Measurements from ENCODE around the gene CTBP1. TPM values are rescaled to one million over a fixed set of nuclear protein-coding genes. Genes with fewer than 3 reads are reported as not detected.
"Not testable (repeated sequence)": the region's sequence is repeated elsewhere in the genome, so short reads cannot be mapped to it uniquely, and the experiment has no call there.

The CTBP1 gene
- total RNA-seq, 2 experiments from 2014 or later, result 154 to 162 TPM

DNA sequence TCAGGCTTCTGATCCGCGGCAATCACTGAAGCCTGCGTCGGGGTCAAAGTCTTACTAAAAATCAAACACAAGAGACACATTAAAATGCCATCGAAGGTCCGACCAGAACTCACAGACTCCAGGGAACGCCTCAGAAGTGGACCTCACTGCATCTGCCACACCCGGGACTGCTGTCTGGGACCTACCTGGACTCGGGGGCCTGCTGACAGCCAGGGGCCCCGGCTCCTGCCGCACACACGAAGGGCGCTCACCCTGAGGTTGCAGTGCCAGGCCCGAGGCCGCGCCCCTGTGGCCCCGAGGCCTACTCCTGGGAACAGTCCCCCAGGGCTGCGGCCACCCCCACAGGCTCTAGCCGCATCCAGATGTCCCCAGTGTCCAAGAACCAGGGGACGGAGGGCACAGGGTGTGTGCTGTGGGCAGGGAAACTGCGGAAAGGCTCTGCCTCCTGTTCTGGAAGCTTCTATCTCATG is 7.4 kb downstream of the CTBP1 start:
- Mint-ChIP-seq H3K27me3 (no peaks in the 10 kb centered on the region), H3K4me3 (no peak overlapping the region), H3K36me3 (peaks cover 13% of the 10 kb centered on the region), H3K9me3 (no peaks in the 10 kb centered on the region), H3K4me1 (ENCODE audit: low read depth) (peaks cover 34% of the 10 kb centered on the region), H3K27ac (no peak overlapping the region)
- DNase-seq, result no peak
- ChIA-PET POLR2A (no interaction called here), CTCF (interaction anchor here (1.4 kb wide), 1 partner anchor 26 kb away, joined by 4 read pairs; no protein-coding TSS in a partner anchor)
- intact Hi-C loops (cut with micrococcal nuclease), result no loop called here

- intact Hi-C loops (cut with micrococcal nuclease), result no loop called here
- peaks cover 11% of the 10 kb centered on the region for H3K36me3 Mint-ChIP-seq
- H3K27ac Mint-ChIP-seq, result no peak overlapping the region
- H3K9me3 Mint-ChIP-seq, result no peaks in the 10 kb centered on the region
- ChIA-PET POLR2A (no interaction called here), CTCF (interaction anchor here (1.4 kb wide), 1 partner anchor 27 kb away, joined by 4 read pairs; no protein-coding TSS in a partner anchor)
- H3K4me1 Mint-ChIP-seq (ENCODE audit: low read depth), result peaks cover 28% of the 10 kb centered on the region
- no peak for DNase-seq
- H3K27me3 Mint-ChIP-seq, result no peaks in the 10 kb centered on the region
- no peak overlapping the region for H3K4me3 Mint-ChIP-seq
Observed at GRCh38 chr4:1240721-1241465, 8.0 kb downstream of the CTBP1 start.

GRCh38 chr4:1239950-1240307 is 9.0 kb downstream of the CTBP1 start:
- CTCF ChIA-PET, result no interaction called here
- no peaks in the 10 kb centered on the region for H3K9me3 Mint-ChIP-seq
- H3K27ac Mint-ChIP-seq, result no peak overlapping the region
- H3K4me1 Mint-ChIP-seq (ENCODE audit: low read depth), result peaks cover 20% of the 10 kb centered on the region
- POLR2A ChIA-PET, result no interaction called here
- H3K36me3 Mint-ChIP-seq, result peaks cover 20% of the 10 kb centered on the region
- H3K27me3 Mint-ChIP-seq, result no peaks in the 10 kb centered on the region
- no peak overlapping the region for H3K4me3 Mint-ChIP-seq
- DNase-seq, result no peak
- intact Hi-C loops (cut with micrococcal nuclease), result no loop called here

DNA sequence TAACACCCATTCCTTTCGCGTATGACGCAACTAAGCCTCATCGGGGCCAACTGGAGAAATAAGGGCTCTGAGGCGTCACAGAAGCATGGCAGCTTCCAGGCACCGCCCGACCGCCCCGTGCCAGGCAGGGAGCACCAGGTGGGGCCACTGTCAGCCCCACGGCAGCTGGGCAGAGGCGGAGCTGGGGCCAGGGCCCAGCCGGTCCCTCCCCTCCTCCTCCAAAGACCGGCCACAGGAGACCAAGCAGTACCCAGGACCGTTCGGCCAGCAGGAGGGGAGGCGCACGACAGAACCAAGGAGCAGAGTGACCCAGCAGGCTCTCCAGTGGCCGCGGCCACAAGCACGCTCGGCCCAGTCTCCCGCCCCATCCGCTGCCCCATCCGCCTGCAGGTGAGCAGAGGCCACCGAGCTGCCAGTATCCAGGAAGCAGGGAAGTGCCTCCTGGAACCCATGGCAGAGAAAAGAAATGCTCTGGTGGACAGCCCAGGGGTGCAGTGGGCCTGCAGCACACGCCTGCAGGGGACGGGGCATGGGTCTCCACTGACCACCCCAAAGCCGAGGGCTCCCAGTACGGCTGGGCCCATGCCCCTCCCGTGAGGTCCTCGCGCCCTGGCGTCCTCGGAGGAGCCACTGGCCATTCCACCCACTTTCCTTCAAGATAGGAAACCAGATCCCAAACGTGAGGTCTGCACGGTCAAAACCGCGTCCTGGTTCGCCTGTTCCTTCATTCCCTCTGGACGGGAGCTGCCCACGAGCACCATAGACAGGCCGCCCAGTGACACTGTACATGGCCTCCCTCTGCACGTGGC is 9.6 kb downstream of the CTBP1 start:
- intact Hi-C loops (cut with micrococcal nuclease), result no loop called here
- Mint-ChIP-seq H3K4me3 (no peak overlapping the region), H3K27ac (no peak overlapping the region), H3K36me3 (peaks cover 24% of the 10 kb centered on the region), H3K9me3 (no peaks in the 10 kb centered on the region), H3K4me1 (ENCODE audit: low read depth) (peaks cover 14% of the 10 kb centered on the region), H3K27me3 (no peaks in the 10 kb centered on the region)
- DNase-seq, result no peak
- POLR2A ChIA-PET, result no interaction called here
- CTCF ChIA-PET, result no interaction called here

DNA sequence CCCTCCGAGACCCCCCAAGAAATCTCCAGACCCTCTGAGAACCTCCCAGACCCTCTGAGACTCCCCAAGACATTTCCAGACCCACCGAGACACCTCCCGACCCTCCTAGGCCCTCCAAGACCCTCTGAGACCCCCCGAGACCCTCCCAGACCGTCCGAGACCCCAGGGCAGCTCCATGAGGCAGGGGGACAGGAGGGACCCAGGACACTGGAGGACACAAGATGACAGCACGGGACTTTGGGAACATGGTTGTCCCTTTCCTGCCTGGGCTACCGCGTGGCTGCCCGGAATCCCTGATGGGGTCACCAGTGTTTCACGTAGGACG is 10.3 kb downstream of the CTBP1 start:
- POLR2A ChIA-PET, result no interaction called here
- Mint-ChIP-seq H3K27me3 (no peaks in the 10 kb centered on the region), H3K9me3 (no peaks in the 10 kb centered on the region), H3K36me3 (peaks cover 27% of the 10 kb centered on the region), H3K4me3 (no peak overlapping the region), H3K4me1 (ENCODE audit: low read depth) (peaks cover 8% of the 10 kb centered on the region), H3K27ac (no peak overlapping the region)
- CTCF ChIA-PET, result no interaction called here
- DNase-seq, result no peak
- intact Hi-C loops (cut with micrococcal nuclease), result no loop called here

- H3K4me1 Mint-ChIP-seq (ENCODE audit: low read depth), result peaks cover 7% of the 10 kb centered on the region
- peaks cover 27% of the 10 kb centered on the region for H3K36me3 Mint-ChIP-seq
- ChIA-PET CTCF (no interaction called here), POLR2A (no interaction called here)
- intact Hi-C loops (cut with micrococcal nuclease), result no loop called here
- no peak for DNase-seq
- H3K27ac Mint-ChIP-seq, result no peak overlapping the region
- H3K27me3 Mint-ChIP-seq, result no peaks in the 10 kb centered on the region
- H3K4me3 Mint-ChIP-seq, result no peak overlapping the region
- no peaks in the 10 kb centered on the region for H3K9me3 Mint-ChIP-seq
Observed at GRCh38 chr4:1237981-1238675, 10.8 kb downstream of the CTBP1 start.

- H3K4me1 Mint-ChIP-seq (ENCODE audit: low read depth); CTCF ChIA-PET; H3K9me3 Mint-ChIP-seq; H3K27ac Mint-ChIP-seq; POLR2A ChIA-PET; intact Hi-C loops (cut with micrococcal nuclease); H3K27me3 Mint-ChIP-seq; H3K4me3 Mint-ChIP-seq; DNase-seq: not testable (repeated sequence)
- peaks cover 27% of the 10 kb centered on the region for H3K36me3 Mint-ChIP-seq
Observed at GRCh38 chr4:1237261-1237660, 11.7 kb downstream of the CTBP1 start.

- DNase-seq; POLR2A ChIA-PET; H3K9me3 Mint-ChIP-seq; CTCF ChIA-PET; H3K27me3 Mint-ChIP-seq; H3K4me3 Mint-ChIP-seq; H3K27ac Mint-ChIP-seq; H3K4me1 Mint-ChIP-seq (ENCODE audit: low read depth); intact Hi-C loops (cut with micrococcal nuclease): not testable (repeated sequence)
- peaks cover 27% of the 10 kb centered on the region for H3K36me3 Mint-ChIP-seq
Observed at GRCh38 chr4:1236836-1237235, 12.1 kb downstream of the CTBP1 start.

- H3K36me3 Mint-ChIP-seq, result peaks cover 27% of the 10 kb centered on the region
- intact Hi-C loops (cut with micrococcal nuclease), result no loop called here
- ChIA-PET POLR2A (no interaction called here), CTCF (no interaction called here)
- no peak overlapping the region for H3K4me3 Mint-ChIP-seq
- H3K27ac Mint-ChIP-seq, result no peak overlapping the region
- no peaks in the 10 kb centered on the region for H3K9me3 Mint-ChIP-seq
- no peaks in the 10 kb centered on the region for H3K4me1 Mint-ChIP-seq (ENCODE audit: low read depth)
- no peak for DNase-seq
- H3K27me3 Mint-ChIP-seq, result no peaks in the 10 kb centered on the region
Observed at GRCh38 chr4:1236103-1236641, 12.8 kb downstream of the CTBP1 start.

DNA sequence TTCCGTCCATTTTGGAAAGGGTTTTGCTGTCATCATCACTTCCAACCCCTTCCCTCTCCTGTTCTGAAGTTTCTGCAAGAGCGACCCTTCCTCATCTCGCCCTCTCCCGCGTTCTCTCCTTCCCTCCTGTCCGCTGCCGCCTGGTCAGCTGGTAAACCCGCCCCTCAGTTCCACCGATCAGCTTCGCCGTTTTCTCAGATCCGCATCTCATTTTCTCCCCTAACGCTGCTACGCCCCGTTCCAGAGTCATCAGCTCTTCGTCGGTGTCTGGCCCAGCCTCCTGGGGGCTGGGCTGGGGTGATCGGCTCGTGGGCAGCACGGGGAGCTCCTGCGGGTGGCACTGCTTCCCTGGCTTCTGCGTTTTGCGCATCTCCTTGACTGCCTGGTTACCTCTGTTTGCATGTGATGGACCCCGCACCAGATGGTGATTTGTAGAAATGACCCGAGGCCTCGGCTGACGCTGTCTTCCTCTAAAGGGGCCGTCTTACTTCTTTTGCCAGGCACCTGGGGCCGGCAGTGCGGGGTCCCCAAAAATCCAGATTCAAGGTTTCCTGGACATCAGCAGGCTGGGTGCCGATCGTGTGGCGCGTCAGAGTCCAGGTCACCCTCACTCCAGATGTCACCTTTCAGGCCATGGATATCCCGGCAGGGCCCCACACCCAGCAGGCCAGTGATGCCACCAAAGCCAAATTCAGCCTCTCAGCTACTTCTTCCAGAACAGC is 13.4 kb downstream of the CTBP1 start:
- ChIA-PET CTCF (no interaction called here), POLR2A (no interaction called here)
- no peaks in the 10 kb centered on the region for H3K4me1 Mint-ChIP-seq (ENCODE audit: low read depth)
- no peak overlapping the region for H3K27ac Mint-ChIP-seq
- no peak for DNase-seq
- H3K9me3 Mint-ChIP-seq, result no peaks in the 10 kb centered on the region
- peaks cover 23% of the 10 kb centered on the region for H3K36me3 Mint-ChIP-seq
- H3K4me3 Mint-ChIP-seq, result no peak overlapping the region
- intact Hi-C loops (cut with micrococcal nuclease), result no loop called here
- no peaks in the 10 kb centered on the region for H3K27me3 Mint-ChIP-seq

- no peak overlapping the region for H3K4me3 Mint-ChIP-seq
- intact Hi-C loops (cut with micrococcal nuclease), result no loop called here
- ChIA-PET CTCF (interaction anchor here (1.3 kb wide), 1 partner anchor 67 kb away, joined by 3 read pairs; no protein-coding TSS in a partner anchor), POLR2A (no interaction called here)
- H3K36me3 Mint-ChIP-seq, result peaks cover 23% of the 10 kb centered on the region
- no peak for DNase-seq
- no peak overlapping the region for H3K27ac Mint-ChIP-seq
- H3K9me3 Mint-ChIP-seq, result no peaks in the 10 kb centered on the region
- no peaks in the 10 kb centered on the region for H3K27me3 Mint-ChIP-seq
- H3K4me1 Mint-ChIP-seq (ENCODE audit: low read depth), result no peaks in the 10 kb centered on the region
Observed at GRCh38 chr4:1234811-1235292, 14.1 kb downstream of the CTBP1 start.

DNA sequence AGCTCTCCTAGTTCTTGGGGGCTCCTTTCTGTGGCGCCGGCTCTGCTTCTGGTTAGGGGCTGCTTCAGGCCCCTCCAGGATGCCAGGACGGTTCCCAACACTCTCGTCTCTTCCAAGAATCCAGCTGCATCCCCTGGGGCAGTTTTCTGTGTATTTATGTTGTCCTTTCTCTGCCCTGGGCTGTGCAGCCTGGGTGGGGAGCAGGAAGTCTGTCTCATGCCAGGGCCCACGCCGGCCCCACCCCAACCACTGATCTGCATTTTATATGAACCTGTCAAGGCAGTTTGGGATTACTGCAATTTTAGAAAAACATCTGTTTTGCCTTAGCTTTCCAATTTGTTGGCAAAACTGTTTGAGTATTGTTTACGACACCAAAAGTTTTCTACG is 14.6 kb downstream of the CTBP1 start:
- Mint-ChIP-seq H3K4me1 (ENCODE audit: low read depth) (no peaks in the 10 kb centered on the region), H3K9me3 (no peaks in the 10 kb centered on the region), H3K36me3 (peaks cover 23% of the 10 kb centered on the region), H3K27ac (no peak overlapping the region), H3K4me3 (no peak overlapping the region), H3K27me3 (no peaks in the 10 kb centered on the region)
- POLR2A ChIA-PET, result no interaction called here
- intact Hi-C loops (cut with micrococcal nuclease), result no loop called here
- CTCF ChIA-PET, result interaction anchor here (1.3 kb wide), 1 partner anchor 67 kb away, joined by 3 read pairs; no protein-coding TSS in a partner anchor
- DNase-seq, result no peak
